Measurements from ENCODE around the gene SCAP. TPM values are rescaled to one million over a fixed set of nuclear protein-coding genes. Genes with fewer than 3 reads are reported as not detected.

Gene SCAP
- total RNA-seq, 2 experiments from 2014 or later = 58.3 to 60.3 TPM

GRCh38 chr3:47476330-47476626 is 537 bp upstream of the SCAP start:
- ChIA-PET CTCF (interaction anchor here (0.9 to 5.2 kb wide), 6 partner anchors 11 to 313 kb away, joined by 3 to 51 read pairs (median 4); no protein-coding TSS in a partner anchor), POLR2A (interaction anchor here (0.6 to 2.6 kb wide), 3 partner anchors 55 to 1533 kb away, joined by 4 to 16 read pairs (median 8); partner anchors contain the start of gene PTPN23)
- intact Hi-C loops (cut with DNase I, micrococcal nuclease) = loop anchor here (1.0 to 5.0 kb wide), 6 partner anchors 34 to 1616 kb away; partner anchors contain the start of genes CCDC12 (in 1 of the 2), ELP6 (in 1 of the 2), NBEAL2 (in 1 of the 2) and PTPN23 (in 1 of the 2)
- Histone ChIP-seq H3K27me3 (ENCODE audit: control insufficient read depth in 1 of 2, insufficient read depth in 2 of 2, low read length in 2 of 2) (no peaks in the 10 kb centered on the region), H3K4me3 (ENCODE audit: low read length) (peak overlapping the region; percentile 68), H3K9me3 (ENCODE audit: control insufficient read depth in 1 of 2, insufficient read depth in 1 of 2, low read length in 2 of 2) (no peaks in the 10 kb centered on the region), H3K4me1 (ENCODE audit: insufficient read depth, low read length) (peaks cover 28% of the 10 kb centered on the region), H3K27ac (ENCODE audit: low read depth in 1 of 2, low read length in 2 of 2) (peak overlapping the region; percentile 46 to 73), H3K36me3 (ENCODE audit: insufficient read depth, low read length) (peaks cover 3% of the 10 kb centered on the region)
- H3K36me3 Mint-ChIP-seq (ENCODE audit: low read depth) = peaks cover 11% of the 10 kb centered on the region
- peaks cover 40% of the 10 kb centered on the region for H3K4me1 Mint-ChIP-seq (ENCODE audit: low read depth)
- peak overlapping the region; percentile 99 for H3K4me3 Mint-ChIP-seq
- ATAC-seq (ENCODE audit: poor library complexity) (peak; percentile 2), DNase-seq (no peak)
- TF ChIP-seq, protein P1, sequence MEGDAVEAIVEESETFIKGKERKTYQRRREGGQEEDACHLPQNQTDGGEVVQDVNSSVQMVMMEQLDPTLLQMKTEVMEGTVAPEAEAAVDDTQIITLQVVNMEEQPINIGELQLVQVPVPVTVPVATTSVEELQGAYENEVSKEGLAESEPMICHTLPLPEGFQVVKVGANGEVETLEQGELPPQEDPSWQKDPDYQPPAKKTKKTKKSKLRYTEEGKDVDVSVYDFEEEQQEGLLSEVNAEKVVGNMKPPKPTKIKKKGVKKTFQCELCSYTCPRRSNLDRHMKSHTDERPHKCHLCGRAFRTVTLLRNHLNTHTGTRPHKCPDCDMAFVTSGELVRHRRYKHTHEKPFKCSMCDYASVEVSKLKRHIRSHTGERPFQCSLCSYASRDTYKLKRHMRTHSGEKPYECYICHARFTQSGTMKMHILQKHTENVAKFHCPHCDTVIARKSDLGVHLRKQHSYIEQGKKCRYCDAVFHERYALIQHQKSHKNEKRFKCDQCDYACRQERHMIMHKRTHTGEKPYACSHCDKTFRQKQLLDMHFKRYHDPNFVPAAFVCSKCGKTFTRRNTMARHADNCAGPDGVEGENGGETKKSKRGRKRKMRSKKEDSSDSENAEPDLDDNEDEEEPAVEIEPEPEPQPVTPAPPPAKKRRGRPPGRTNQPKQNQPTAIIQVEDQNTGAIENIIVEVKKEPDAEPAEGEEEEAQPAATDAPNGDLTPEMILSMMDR (IDR thresholded peaks at IDR 0.05) = no peak
- H3K27ac Mint-ChIP-seq = peak overlapping the region; percentile 89
- no peaks in the 10 kb centered on the region for H3K9me3 Mint-ChIP-seq
- no peaks in the 10 kb centered on the region for H3K27me3 Mint-ChIP-seq

DNA sequence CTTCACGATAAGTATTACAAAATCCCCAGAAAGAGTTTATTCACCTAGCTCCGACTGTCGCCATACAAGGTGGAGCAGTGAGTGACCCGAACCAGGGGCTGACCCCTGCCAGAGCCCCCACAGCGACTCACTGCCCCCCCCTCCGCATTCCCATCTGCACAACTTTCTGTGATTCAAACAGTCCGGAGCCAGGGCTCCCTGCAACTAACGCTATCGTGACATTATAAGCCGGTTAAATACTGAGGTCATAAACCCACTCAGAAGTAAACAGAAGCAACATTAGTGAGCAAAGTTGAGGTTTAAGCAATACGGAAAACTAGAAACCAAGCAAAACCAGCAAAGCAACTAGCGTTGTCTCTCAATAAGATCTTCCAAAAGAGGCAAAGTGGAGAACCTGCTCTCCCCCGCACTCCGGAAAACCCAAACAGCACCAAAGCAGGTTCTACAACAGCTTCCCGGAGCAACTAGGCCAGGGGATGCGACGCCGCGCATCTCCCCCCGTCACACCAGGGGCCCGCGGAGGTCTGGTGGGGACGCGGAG is 642 bp downstream of the SCAP start:
- ATAC-seq (ENCODE audit: poor library complexity) (peak; percentile 33), DNase-seq (peak in 1 of 14 experiments; percentile 8)
- CTCF ChIA-PET = interaction anchor here (0.7 to 5.2 kb wide), 10 partner anchors 8 to 468 kb away, joined by 3 to 51 read pairs (median 4); partner anchors contain the start of genes ELP6 and PTPN23
- Histone ChIP-seq H3K4me3 (ENCODE audit: low read length) (peak overlapping the region; percentile 68), H3K9me3 (ENCODE audit: control insufficient read depth in 1 of 2, insufficient read depth in 1 of 2, low read length in 2 of 2) (no peaks in the 10 kb centered on the region), H3K27ac (ENCODE audit: low read depth in 1 of 2, low read length in 2 of 2) (peak overlapping the region in 1 of 2 donors; percentile 74), H3K27me3 (ENCODE audit: control insufficient read depth in 1 of 2, insufficient read depth in 2 of 2, low read length in 2 of 2) (no peaks in the 10 kb centered on the region), H3K4me1 (ENCODE audit: insufficient read depth, low read length) (peaks cover 28% of the 10 kb centered on the region), H3K36me3 (ENCODE audit: insufficient read depth, low read length) (peaks cover 3% of the 10 kb centered on the region)
- TF ChIP-seq, protein P1 (IDR thresholded peaks at IDR 0.05) = no peak
- intact Hi-C loops (cut with DNase I, micrococcal nuclease) = loop anchor here (1.0 to 5.0 kb wide), 6 partner anchors 33 to 1617 kb away; partner anchors contain the start of genes ELP6 (in 2 of the 2), CCDC12 (in 1 of the 2), NBEAL2 (in 1 of the 2) and QRICH1 (in 1 of the 2)
- peak overlapping the region; percentile 89 for H3K27ac Mint-ChIP-seq
- H3K4me3 Mint-ChIP-seq = peak overlapping the region; percentile 92
- peaks cover 46% of the 10 kb centered on the region for H3K4me1 Mint-ChIP-seq (ENCODE audit: low read depth)
- POLR2A ChIA-PET = interaction anchor here (0.6 to 2.6 kb wide), 7 partner anchors 12 to 495 kb away, joined by 3 to 16 read pairs (median 4); partner anchors contain the start of genes ELP6, NBEAL2, PTPN23 and SETD2
- no peaks in the 10 kb centered on the region for H3K9me3 Mint-ChIP-seq
- peaks cover 11% of the 10 kb centered on the region for H3K36me3 Mint-ChIP-seq (ENCODE audit: low read depth)
- no peaks in the 10 kb centered on the region for H3K27me3 Mint-ChIP-seq

GRCh38 chr3:47473391-47473790 is 2.4 kb downstream of the SCAP start:
- ChIA-PET POLR2A (no interaction called here), CTCF (no interaction called here)
- Mint-ChIP-seq H3K9me3 (no peaks in the 10 kb centered on the region), H3K4me1 (ENCODE audit: low read depth) (peaks cover 52% of the 10 kb centered on the region), H3K4me3 (peak overlapping the region; percentile 88), H3K27me3 (no peaks in the 10 kb centered on the region), H3K36me3 (ENCODE audit: low read depth) (peaks cover 17% of the 10 kb centered on the region), H3K27ac (peak overlapping the region; percentile 65)
- TF ChIP-seq, protein P1 (IDR thresholded peaks at IDR 0.05) = no peak
- DNase-seq (no peak), ATAC-seq (ENCODE audit: poor library complexity) (no peak)
- Histone ChIP-seq H3K9me3 (ENCODE audit: control insufficient read depth in 1 of 2, insufficient read depth in 1 of 2, low read length in 2 of 2) (no peaks in the 10 kb centered on the region), H3K27ac (ENCODE audit: low read depth in 1 of 2, low read length in 2 of 2) (no peak overlapping the region), H3K4me1 (ENCODE audit: insufficient read depth, low read length) (peaks cover 28% of the 10 kb centered on the region), H3K36me3 (ENCODE audit: insufficient read depth, low read length) (peaks cover 3% of the 10 kb centered on the region), H3K27me3 (ENCODE audit: control insufficient read depth in 1 of 2, insufficient read depth in 2 of 2, low read length in 2 of 2) (no peaks in the 10 kb centered on the region), H3K4me3 (ENCODE audit: low read length) (no peak overlapping the region)
- intact Hi-C loops (cut with DNase I, micrococcal nuclease) = no loop called here

All from CD4-positive, alpha-beta T cell (primary cell).